HG02938 (cell line): ENCODE data around the gene MAPKBP1.

Experiments used
- ATAC-seq: cut with Tn5 transposase; IDR thresholded peaks from one replicate; pipeline ENCODE4 v1.9.1; 2021; ENCODE audit warnings: mild to moderate bottlenecking, moderate library complexity; ENCODE audit not compliant: unreplicated experiment

Gene MAPKBP1

GRCh38 chr15:41847981-41848380, 73.7 kb downstream of the MAPKBP1 start:
- ATAC-seq, result no peak

GRCh38 chr15:41848631-41849030, 74.3 kb downstream of the MAPKBP1 start:
- ATAC-seq, result no peak

- ATAC-seq, result no peak
These were observed 74.9 kb downstream of the MAPKBP1 start for GRCh38 chr15:41849204-41849603.

- ATAC-seq, result no peak
These were observed 75.6 kb downstream of the MAPKBP1 start for GRCh38 chr15:41849861-41850260.

- no peak for ATAC-seq
These were observed 76.3 kb downstream of the MAPKBP1 start for GRCh38 chr15:41850482-41851166.

GRCh38 chr15:41851167-41851523, 76.9 kb downstream of the MAPKBP1 start:
- no peak for ATAC-seq

GRCh38 chr15:41851755-41852370, 77.6 kb downstream of the MAPKBP1 start:
- ATAC-seq, result no peak

GRCh38 chr15:41852736-41853590, 78.7 kb downstream of the MAPKBP1 start:
- ATAC-seq, result no peak

- ATAC-seq, result no peak
These were observed 79.5 kb downstream of the MAPKBP1 start for GRCh38 chr15:41853831-41854230.

GRCh38 chr15:41854443-41854842, 80.2 kb downstream of the MAPKBP1 start:
- ATAC-seq, result no peak

GRCh38 chr15:41855261-41855961, 81.1 kb downstream of the MAPKBP1 start:
- no peak for ATAC-seq

GRCh38 chr15:41856262-41856661, 82.0 kb downstream of the MAPKBP1 start:
- no peak for ATAC-seq

- no peak for ATAC-seq
These were observed 82.4 kb downstream of the MAPKBP1 start for GRCh38 chr15:41856716-41857115.

- no peak for ATAC-seq
These were observed 83.0 kb downstream of the MAPKBP1 start for GRCh38 chr15:41857316-41857715.

- no peak for ATAC-seq
These were observed 84.5 kb downstream of the MAPKBP1 start for GRCh38 chr15:41858756-41859155.

GRCh38 chr15:41860049-41860828, 86.0 kb downstream of the MAPKBP1 start:
- ATAC-seq, result no peak

- no peak for ATAC-seq
These were observed 87.6 kb downstream of the MAPKBP1 start for GRCh38 chr15:41861736-41862356.

- no peak for ATAC-seq
These were observed 88.3 kb downstream of the MAPKBP1 start for GRCh38 chr15:41862515-41863116.

GRCh38 chr15:41865490-41866055, 91.3 kb downstream of the MAPKBP1 start:
- ATAC-seq, result no peak
